IMR-90 (cell line): ENCODE measurements around the gene MYLK4. TPM values are rescaled to one million over a fixed set of nuclear protein-coding genes. Genes with fewer than 3 reads are reported as not detected.
A peak's percentile ranks its signal among the peaks of the same experiment; 100 is the strongest.

Experiments used
- ATAC-seq: fragments of 200-7000 bp; cut with Tn5 transposase; 2 replicates; pipeline ENCODE4 v1.9.1; 2020; ENCODE audit warnings: low read depth, mild to moderate bottlenecking, moderate library complexity
- BruUV-seq: library from RNA; stranded (reverse); fragments of 400-500 nt; replicated peaks from 2 replicates; lab custom pipeline; 2021; lab: Mats Ljungman, UMichigan
- CTCF ChIA-PET: fragments of 300-600 bp; formaldehyde crosslinking; extraction: SDS; loops from one replicate; lab custom pipeline; 2021; ENCODE audit warnings: antibody characterized with exemption; lab: Yijun Ruan, JAX
- POLR2A ChIA-PET: fragments of 300-600 bp; sonication (Branson Sonifier 250); formaldehyde crosslinking; loops from one replicate; lab custom pipeline; 2022; ENCODE audit warnings: antibody characterized with exemption; ENCODE audit not compliant: unreplicated experiment; lab: Charles Lee
- DNase-seq: peaks from one replicate; pipeline ENCODE4 v3.0.0; 2013
- H2AFZ ChIP-seq: replicated peaks from 2 replicates; pipeline ENCODE3; 2013; ENCODE audit warnings: low read length, mild to moderate bottlenecking; ENCODE audit not compliant: poor library complexity
- H2AK5ac ChIP-seq: 2 replicates; pipeline ENCODE4 v1.6.1; 2013; ENCODE audit warnings: low read depth, low read length, inconsistent platforms
- H2AK9ac ChIP-seq: replicated peaks from 2 replicates; pipeline ENCODE3; 2013; ENCODE audit warnings: mild to moderate bottlenecking, low read depth, low read length, moderate library complexity; ENCODE audit not compliant: poor library complexity
- H2BK120ac ChIP-seq: 2 replicates; pipeline ENCODE4 v1.6.1; 2013; ENCODE audit warnings: low read depth, low read length, inconsistent platforms
- H2BK15ac ChIP-seq: 3 replicates; pipeline ENCODE4 v1.6.1; 2013; ENCODE audit warnings: low read depth, low read length, inconsistent platforms
- H2BK20ac ChIP-seq: 2 replicates; pipeline ENCODE4 v1.6.1; 2013; ENCODE audit warnings: low read depth, mild to moderate bottlenecking, inconsistent platforms, low read length, moderate library complexity
- H2BK5ac ChIP-seq: 2 replicates; pipeline ENCODE4 v1.6.1; 2013; ENCODE audit warnings: mild to moderate bottlenecking, low read depth, low read length, inconsistent platforms; ENCODE audit not compliant: poor library complexity, severe bottlenecking
- H3K14ac ChIP-seq: replicated peaks from 2 replicates; pipeline ENCODE4 v1.6.1; 2013; ENCODE audit warnings: low read depth, low read length, inconsistent platforms
- H3K18ac ChIP-seq: 2 replicates; pipeline ENCODE4 v1.6.1; 2013; ENCODE audit warnings: low read depth, low read length, control low read depth
- H3K23ac ChIP-seq: 2 replicates; pipeline ENCODE4 v1.6.1; 2013; ENCODE audit warnings: low read depth, low read length, inconsistent platforms
- H3K27ac ChIP-seq: 2 replicates; pipeline ENCODE4 v1.5.1; 2013; ENCODE audit warnings: mild to moderate bottlenecking, control low read depth, low read length; ENCODE audit not compliant: insufficient read depth
- H3K27me3 ChIP-seq: 2 replicates; pipeline ENCODE4 v1.6.1; 2013; ENCODE audit warnings: low read length; ENCODE audit not compliant: control insufficient read depth, insufficient read depth
- H3K36me3 ChIP-seq: 2 replicates; pipeline ENCODE4 v1.6.1; 2013; ENCODE audit warnings: low read length, mixed read lengths; ENCODE audit not compliant: control insufficient read depth, insufficient read depth
- H3K4ac ChIP-seq: 2 replicates; pipeline ENCODE4 v1.6.1; 2013; ENCODE audit warnings: low read depth, low read length, inconsistent platforms
- H3K4me1 ChIP-seq: 2 replicates; pipeline ENCODE4 v1.6.1; 2013; ENCODE audit warnings: low read length, mixed read lengths; ENCODE audit not compliant: control insufficient read depth, insufficient read depth
- H3K4me2 ChIP-seq: 2 replicates; pipeline ENCODE4 v1.6.1; 2013; ENCODE audit warnings: low read depth, mild to moderate bottlenecking, control low read depth, low read length, moderate library complexity
- H3K4me3 ChIP-seq: 2 replicates; pipeline ENCODE4 v1.5.1; 2013; ENCODE audit warnings: low read depth, mild to moderate bottlenecking, control low read depth, low read length, moderate library complexity; ENCODE audit not compliant: insufficient read depth
- H3K56ac ChIP-seq: 2 replicates; pipeline ENCODE4 v1.6.1; 2013; ENCODE audit warnings: low read length, inconsistent platforms; ENCODE audit not compliant: insufficient read depth; ENCODE audit errors: extremely low read depth
- H3K79me1 ChIP-seq, 2 experiments: 2 replicates each; pipeline ENCODE4 v1.6.1; 2013; ENCODE audit warnings: low read length in 2 of 2, inconsistent platforms in 1 of 2, low read depth in 1 of 2
- H3K9ac ChIP-seq: 2 replicates; pipeline ENCODE4 v1.6.1; 2013; ENCODE audit warnings: low read depth, low read length, control low read depth
- H3K9me1 ChIP-seq: 2 replicates; pipeline ENCODE4 v1.6.1; 2013; ENCODE audit warnings: low read length, inconsistent platforms; ENCODE audit not compliant: insufficient read depth
- H3K9me3 ChIP-seq: 2 replicates; pipeline ENCODE4 v1.6.1; 2013; ENCODE audit warnings: low read length; ENCODE audit not compliant: control insufficient read depth, insufficient read depth
- H4K20me1 ChIP-seq: 2 replicates; pipeline ENCODE4 v1.6.1; 2013; ENCODE audit warnings: low read length, inconsistent platforms; ENCODE audit not compliant: insufficient read depth
- H4K5ac ChIP-seq: 2 replicates; pipeline ENCODE4 v1.6.1; 2013; ENCODE audit warnings: mild to moderate bottlenecking, low read depth, low read length, control low read depth
- H4K8ac ChIP-seq, 2 experiments: 2 replicates each; pipeline ENCODE4 v1.6.1; 2013; ENCODE audit warnings: low read depth in 2 of 2, low read length in 2 of 2, control low read depth in 1 of 2, inconsistent platforms in 1 of 2
- H4K91ac ChIP-seq: 2 replicates; pipeline ENCODE4 v1.6.1; 2013; ENCODE audit warnings: low read depth, low read length, inconsistent platforms; ENCODE audit not compliant: insufficient read depth
- MXI1 ChIP-seq: IDR thresholded peaks from 2 replicates; pipeline ENCODE4 v1.6.1; 2012; ENCODE audit warnings: low read depth, mild to moderate bottlenecking, low read length, moderate library complexity, borderline replicate concordance
- WGBS, 2 experiments: methylation state at CpG; one replicate each; pipeline versions ENCODE4 v1.1.5 to v1.1.7; 2013; ENCODE audit warnings: missing lambda C conversion rate in 2 of 2; ENCODE audit not compliant: insufficient read length in 1 of 2; ENCODE audit errors: extremely low coverage in 2 of 2; 5-methylcytosine and 5-hydroxymethylcytosine counted together
- dilution Hi-C: fragments of 300-500 bp; cut with HindIII; formaldehyde crosslinking; loops from one replicate; pipeline ENCODE4 v1.14.3; 2018; ENCODE audit warnings: low sequenced_read_pairs; ENCODE audit not compliant: unreplicated experiment
- in situ Hi-C: fragments of 300-500 bp; cut with MboI; formaldehyde crosslinking; loops from 3 replicates; pipeline ENCODE4 v1.14.3; 2019; ENCODE audit warnings: low sequenced_read_pairs, inconsistent platforms, mixed read lengths
- intact Hi-C: fragments of 100-400 bp; cut with micrococcal nuclease; formaldehyde crosslinking; loops from 2 replicates; pipeline ENCODE4 v1.10.0; 2022
- polyA plus RNA-seq, 3 experiments: library from polyadenylated mRNA; depleted of rRNA; stranded (reverse); fragments of >200 nt; gene quantifications; 2 replicates each; pipeline ENCODE4 v1.2.3, GENCODE V29; 2012; ENCODE audit warnings: low replicate concordance in 1 of 3
- total RNA-seq: library from RNA; depleted of rRNA; stranded (reverse); fragments of >200 nt; gene quantifications from 2 replicates; pipeline ENCODE4 v1.2.3, GENCODE V29; 2012
- TF ChIP-seq, protein P1 (sequence below): conservative IDR thresholded peaks from 2 replicates; pipeline ENCODE4 v1.5.1; 2012; ENCODE audit warnings: mild to moderate bottlenecking, low read depth, low read length, improper control_type of control experiment

MYLK4 gene
- total and polyA plus RNA-seq, 2 of the 4 experiments (the other 2 are of a cell fraction) = under 0.01 to 0.07 TPM

DNA sequence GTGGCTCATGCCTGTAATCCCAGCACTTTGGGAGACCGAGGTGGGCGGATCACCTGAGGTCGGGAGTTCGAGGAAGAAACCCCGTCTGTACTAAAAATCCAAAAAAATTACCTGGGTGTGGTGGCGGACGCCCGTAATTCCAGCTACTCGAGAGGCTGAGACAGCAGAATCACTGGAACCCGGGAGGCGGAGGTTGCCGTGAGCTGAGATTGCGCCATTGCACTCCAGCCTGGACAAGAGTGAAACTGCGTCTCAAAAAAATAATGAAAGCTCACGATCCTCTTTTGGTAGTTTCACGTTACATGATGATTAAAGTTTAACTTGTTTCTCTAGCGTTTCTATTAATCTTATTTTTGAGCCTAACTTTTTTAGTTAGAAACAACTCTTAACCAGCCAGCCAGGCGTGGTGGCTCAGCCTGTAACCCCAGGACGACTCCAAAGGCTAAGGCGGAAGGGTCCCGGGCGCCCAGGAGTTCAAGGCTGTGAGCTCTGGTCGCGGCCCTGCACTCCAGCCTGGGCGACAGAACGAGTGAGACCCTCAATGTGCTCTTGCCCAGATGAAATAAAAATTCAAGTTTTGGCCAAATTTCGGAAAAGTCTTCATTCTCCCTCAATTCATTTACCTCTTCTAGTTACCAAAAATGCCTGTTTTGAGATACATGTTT is 13.3 kb upstream of the MYLK4 start:
- Histone ChIP-seq H3K36me3 (no peaks in the 10 kb centered on the region), H3K56ac (no peak overlapping the region), H2BK15ac (no peak overlapping the region), H3K27me3 (no peaks in the 10 kb centered on the region), H2BK5ac (no peak overlapping the region), H4K20me1 (peaks cover 27% of the 10 kb centered on the region), H3K9ac (no peak overlapping the region; the same call in 1 of the 2 replicates), H2BK20ac (no peak overlapping the region), H4K91ac (no peak overlapping the region), H3K9me1 (peaks cover 13% of the 10 kb centered on the region), H2AK5ac (no peak overlapping the region; the same call in 1 of the 2 replicates), H2BK120ac (no peak overlapping the region), H3K79me1 (peaks cover 2 to 28% of the 10 kb centered on the region in 2 experiments; a peak in 3 of 4 replicates), H4K8ac (peak overlapping the region; percentile 82 to 96; a peak in 3 of 4 replicates), H3K27ac (peak overlapping the region; percentile 64), H3K4me1 (peaks cover 14% of the 10 kb centered on the region), H3K18ac (no peak overlapping the region), H4K5ac (0 out of 2 replicates have a peak overlapping the region, but pooled peaks have one; percentile 14), H3K4ac (peak overlapping the region; percentile 70; the same call in 1 of the 2 replicates), H2AK9ac (no peak overlapping the region), H3K23ac (no peak overlapping the region), H3K14ac (no peak overlapping the region), H3K9me3 (no peaks in the 10 kb centered on the region), H2AFZ (peak overlapping the region; percentile 85), H3K4me2 (peak overlapping the region; percentile 95), H3K4me3 (peak overlapping the region; percentile 70)
- TF ChIP-seq, protein P1, sequence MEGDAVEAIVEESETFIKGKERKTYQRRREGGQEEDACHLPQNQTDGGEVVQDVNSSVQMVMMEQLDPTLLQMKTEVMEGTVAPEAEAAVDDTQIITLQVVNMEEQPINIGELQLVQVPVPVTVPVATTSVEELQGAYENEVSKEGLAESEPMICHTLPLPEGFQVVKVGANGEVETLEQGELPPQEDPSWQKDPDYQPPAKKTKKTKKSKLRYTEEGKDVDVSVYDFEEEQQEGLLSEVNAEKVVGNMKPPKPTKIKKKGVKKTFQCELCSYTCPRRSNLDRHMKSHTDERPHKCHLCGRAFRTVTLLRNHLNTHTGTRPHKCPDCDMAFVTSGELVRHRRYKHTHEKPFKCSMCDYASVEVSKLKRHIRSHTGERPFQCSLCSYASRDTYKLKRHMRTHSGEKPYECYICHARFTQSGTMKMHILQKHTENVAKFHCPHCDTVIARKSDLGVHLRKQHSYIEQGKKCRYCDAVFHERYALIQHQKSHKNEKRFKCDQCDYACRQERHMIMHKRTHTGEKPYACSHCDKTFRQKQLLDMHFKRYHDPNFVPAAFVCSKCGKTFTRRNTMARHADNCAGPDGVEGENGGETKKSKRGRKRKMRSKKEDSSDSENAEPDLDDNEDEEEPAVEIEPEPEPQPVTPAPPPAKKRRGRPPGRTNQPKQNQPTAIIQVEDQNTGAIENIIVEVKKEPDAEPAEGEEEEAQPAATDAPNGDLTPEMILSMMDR = no peak
- TF ChIP-seq MXI1 = no peak
- ChIA-PET CTCF (no interaction called here), POLR2A (no interaction called here)
- intact Hi-C loops (loop anchor here (2.0 to 10.0 kb wide), 2 partner anchors 25 to 221 kb away; no protein-coding TSS in a partner anchor), in situ Hi-C loops (no loop called here), dilution Hi-C loops (no loop called here)
- whole genome bisulfite sequencing, 2 experiments = 84% methylated on average over 14 of the region's 27 CpGs; no CpG with 5 or more reads in 1 of the 2 experiments
- no peak for DNase-seq
- BruUV-seq = no TSS peak
- no peak for ATAC-seq
